ENCODE results near the gene TTC28.

- TF ChIP-seq CTCF (IDR thresholded peaks at IDR 0.05; ENCODE audit: low read depth, low read length), result no peak
- TF ChIP-seq POLR2A (IDR thresholded peaks at IDR 0.05; ENCODE audit: extremely low read depth, insufficient read length), result no peak
- TF ChIP-seq MAX (IDR thresholded peaks at IDR 0.05; ENCODE audit: low read depth, low read length), result no peak
These were observed 364.7 kb downstream of the TTC28 start for GRCh38 chr22:28314959-28315358.

All from NB4 (cell line).